ENCODE measurements around the gene DOCK4. TPM values are rescaled to one million over a fixed set of nuclear protein-coding genes. Genes with fewer than 3 reads are reported as not detected.

Gene DOCK4
- total and polyA plus RNA-seq, 7 donors: 3.0 to 28.5 (median 14.1) TPM

GRCh38 chr7:112125250-112125649, 80.9 kb downstream of the DOCK4 start:
- Histone ChIP-seq H3K27ac (no peak overlapping the region), H3K4me3 (no peak overlapping the region), H3K9me3 (no peaks in the 10 kb centered on the region), H3K4me1 (peaks cover 0 to 13% (median 8%) of the 10 kb centered on the region in 4 donors), H3K36me3 (no peaks in the 10 kb centered on the region), H3K27me3 (no peaks in the 10 kb centered on the region)
- no peak for DNase-seq
- 91 to 94% methylated on average over 2 of the region's 2 CpGs for WGBS, 2 donors
- TF ChIP-seq, protein P1, sequence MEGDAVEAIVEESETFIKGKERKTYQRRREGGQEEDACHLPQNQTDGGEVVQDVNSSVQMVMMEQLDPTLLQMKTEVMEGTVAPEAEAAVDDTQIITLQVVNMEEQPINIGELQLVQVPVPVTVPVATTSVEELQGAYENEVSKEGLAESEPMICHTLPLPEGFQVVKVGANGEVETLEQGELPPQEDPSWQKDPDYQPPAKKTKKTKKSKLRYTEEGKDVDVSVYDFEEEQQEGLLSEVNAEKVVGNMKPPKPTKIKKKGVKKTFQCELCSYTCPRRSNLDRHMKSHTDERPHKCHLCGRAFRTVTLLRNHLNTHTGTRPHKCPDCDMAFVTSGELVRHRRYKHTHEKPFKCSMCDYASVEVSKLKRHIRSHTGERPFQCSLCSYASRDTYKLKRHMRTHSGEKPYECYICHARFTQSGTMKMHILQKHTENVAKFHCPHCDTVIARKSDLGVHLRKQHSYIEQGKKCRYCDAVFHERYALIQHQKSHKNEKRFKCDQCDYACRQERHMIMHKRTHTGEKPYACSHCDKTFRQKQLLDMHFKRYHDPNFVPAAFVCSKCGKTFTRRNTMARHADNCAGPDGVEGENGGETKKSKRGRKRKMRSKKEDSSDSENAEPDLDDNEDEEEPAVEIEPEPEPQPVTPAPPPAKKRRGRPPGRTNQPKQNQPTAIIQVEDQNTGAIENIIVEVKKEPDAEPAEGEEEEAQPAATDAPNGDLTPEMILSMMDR (IDR thresholded peaks at IDR 0.05): no peak
- TF ChIP-seq EP300 (IDR thresholded peaks at IDR 0.05): no peak
- no peak for TF ChIP-seq POLR2AphosphoS5 (IDR thresholded peaks at IDR 0.05)
- TF ChIP-seq POLR2A (IDR thresholded peaks at IDR 0.05): no peak
- intact Hi-C loops (cut with DNase I): no loop called here

DNA sequence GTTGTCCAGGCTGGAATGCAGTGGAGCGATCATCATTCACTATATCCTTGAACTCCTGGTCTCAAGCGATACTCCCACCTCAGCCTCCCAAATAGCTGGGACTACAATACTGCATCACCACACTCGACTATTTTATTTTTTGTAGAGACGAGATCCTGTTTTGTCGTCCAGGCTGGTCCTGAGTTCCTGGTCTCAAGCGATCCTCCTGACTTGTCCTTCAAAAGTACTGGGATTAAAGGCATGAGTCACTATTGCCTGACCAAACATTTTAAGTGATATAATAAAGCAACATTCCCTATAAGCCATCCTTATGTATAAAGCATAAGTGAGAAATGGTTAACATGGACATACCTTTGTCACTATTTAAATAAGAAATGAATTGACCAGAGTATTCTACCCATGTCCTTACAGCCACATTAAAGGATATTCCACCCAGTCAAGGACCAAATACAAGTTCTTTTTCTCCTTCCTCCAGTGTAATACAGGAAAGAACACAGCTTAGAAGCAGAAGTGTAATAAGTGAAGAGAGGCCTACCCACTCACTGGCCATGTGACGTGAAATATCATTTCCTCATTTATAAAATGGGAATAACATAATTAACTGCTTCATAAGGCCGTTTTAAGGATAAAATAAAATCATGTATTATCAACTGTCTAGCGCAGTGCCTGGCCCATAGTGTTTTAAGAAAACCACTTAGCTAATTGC, 82.0 kb downstream of the DOCK4 start:
- DNase-seq: no peak
- Histone ChIP-seq H3K9me3 (no peaks in the 10 kb centered on the region), H3K4me3 (no peak overlapping the region), H3K36me3 (no peaks in the 10 kb centered on the region), H3K27me3 (no peaks in the 10 kb centered on the region), H3K27ac (no peak overlapping the region), H3K4me1 (peaks cover 0 to 4% (median 0%) of the 10 kb centered on the region in 4 donors)
- TF ChIP-seq EP300 (IDR thresholded peaks at IDR 0.05) (no peak), POLR2A (IDR thresholded peaks at IDR 0.05) (no peak), POLR2AphosphoS5 (IDR thresholded peaks at IDR 0.05) (no peak)
- TF ChIP-seq, protein P1 (IDR thresholded peaks at IDR 0.05): no peak
- 89 to 92% methylated on average over 9 of the region's 9 CpGs for WGBS, 2 donors
- intact Hi-C loops (cut with DNase I): no loop called here

DNA sequence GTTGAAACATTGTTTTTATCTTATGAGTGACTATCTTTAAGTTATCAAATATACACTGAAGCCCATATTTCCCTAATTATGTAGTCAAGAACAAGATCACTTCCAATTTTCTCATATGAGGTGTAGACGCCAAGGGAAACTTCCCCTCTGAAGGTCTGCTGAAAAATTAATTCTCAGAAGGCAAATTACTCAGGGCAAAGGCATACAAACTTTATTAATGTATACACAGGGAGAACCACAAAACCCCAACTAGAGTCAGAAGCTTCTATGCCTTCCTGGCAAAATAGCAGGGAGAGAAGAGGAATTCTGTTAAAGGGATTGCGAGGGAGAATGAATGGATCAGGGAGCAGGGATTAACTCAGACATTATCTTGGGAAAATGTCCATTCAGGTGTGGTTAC, 83.4 kb downstream of the DOCK4 start:
- TF ChIP-seq POLR2A (IDR thresholded peaks at IDR 0.05) (no peak), POLR2AphosphoS5 (IDR thresholded peaks at IDR 0.05) (no peak), EP300 (IDR thresholded peaks at IDR 0.05) (no peak)
- TF ChIP-seq, protein P1 (IDR thresholded peaks at IDR 0.05): no peak
- H3K9me3 ChIP-seq: no peaks in the 10 kb centered on the region
- 91 to 93% methylated on average over 2 of the region's 2 CpGs for WGBS, 2 donors
- DNase-seq: no peak
- no peak overlapping the region for H3K27ac ChIP-seq
- H3K4me3 ChIP-seq: no peak overlapping the region
- intact Hi-C loops (cut with DNase I): no loop called here
- no peaks in the 10 kb centered on the region for H3K4me1 ChIP-seq
- no peaks in the 10 kb centered on the region for H3K27me3 ChIP-seq
- no peaks in the 10 kb centered on the region for H3K36me3 ChIP-seq

- H3K4me3 ChIP-seq: no peak overlapping the region
- H3K4me1 ChIP-seq: no peaks in the 10 kb centered on the region
- intact Hi-C loops (cut with DNase I): no loop called here
- no peak overlapping the region for H3K27ac ChIP-seq
- TF ChIP-seq POLR2AphosphoS5 (IDR thresholded peaks at IDR 0.05): no peak
- no peak for TF ChIP-seq POLR2A (IDR thresholded peaks at IDR 0.05)
- no peak for TF ChIP-seq EP300 (IDR thresholded peaks at IDR 0.05)
- TF ChIP-seq, protein P1 (IDR thresholded peaks at IDR 0.05): no peak
- DNase-seq: no peak
- no peaks in the 10 kb centered on the region for H3K27me3 ChIP-seq
- no peaks in the 10 kb centered on the region for H3K36me3 ChIP-seq
- H3K9me3 ChIP-seq: no peaks in the 10 kb centered on the region
These were observed 84.1 kb downstream of the DOCK4 start for GRCh38 chr7:112122144-112122543.

GRCh38 chr7:112121318-112121717, 84.9 kb downstream of the DOCK4 start:
- no peak for TF ChIP-seq POLR2A (IDR thresholded peaks at IDR 0.05)
- TF ChIP-seq, protein P1 (IDR thresholded peaks at IDR 0.05): no peak
- no peak for TF ChIP-seq EP300 (IDR thresholded peaks at IDR 0.05)
- TF ChIP-seq POLR2AphosphoS5 (IDR thresholded peaks at IDR 0.05): no peak
- WGBS, 2 donors: 82 to 84% methylated on average over 3 of the region's 3 CpGs
- H3K4me3 ChIP-seq: no peak overlapping the region
- H3K4me1 ChIP-seq: no peaks in the 10 kb centered on the region
- no peaks in the 10 kb centered on the region for H3K27me3 ChIP-seq
- no peaks in the 10 kb centered on the region for H3K9me3 ChIP-seq
- no peak for DNase-seq
- H3K36me3 ChIP-seq: no peaks in the 10 kb centered on the region
- no peak overlapping the region for H3K27ac ChIP-seq
- intact Hi-C loops (cut with DNase I): no loop called here
